Trophoblast cell (in vitro differentiated cells and primary cell): ENCODE measurements around the gene LGR5.
A peak's percentile ranks its signal among the peaks of the same experiment; 100 is the strongest.

Source experiments
- DNase-seq, 2 donors: peaks; one replicate each; pipeline ENCODE4 v3.0.0-alpha.2; 2016
- H2AFZ ChIP-seq: 2 replicates; pipeline ENCODE4 v1.6.1; 2013; ENCODE audit warnings: low read length, moderate library complexity, mild to moderate bottlenecking; ENCODE audit not compliant: insufficient read depth, poor library complexity
- H2AK5ac ChIP-seq: 2 replicates; pipeline ENCODE4 v1.6.1; 2013; ENCODE audit warnings: mild to moderate bottlenecking, low read length
- H2BK120ac ChIP-seq: 2 replicates; pipeline ENCODE4 v1.6.1; 2013; ENCODE audit warnings: low read length, mild to moderate bottlenecking, moderate library complexity; ENCODE audit not compliant: insufficient read depth, poor library complexity
- H2BK12ac ChIP-seq: 2 replicates; pipeline ENCODE4 v1.6.1; 2013; ENCODE audit warnings: mild to moderate bottlenecking, low read length, moderate library complexity
- H2BK5ac ChIP-seq: 2 replicates; pipeline ENCODE4 v1.6.1; 2013; ENCODE audit warnings: low read length, low read depth, moderate library complexity, mild to moderate bottlenecking; ENCODE audit not compliant: poor library complexity
- H3K14ac ChIP-seq: 2 replicates; pipeline ENCODE4 v1.6.1; 2013; ENCODE audit warnings: mild to moderate bottlenecking, low read length
- H3K18ac ChIP-seq: 2 replicates; pipeline ENCODE4 v1.6.1; 2013; ENCODE audit warnings: mild to moderate bottlenecking, low read length
- H3K23ac ChIP-seq: 2 replicates; pipeline ENCODE4 v1.6.1; 2013; ENCODE audit warnings: low read length
- H3K27ac ChIP-seq: 2 replicates; pipeline ENCODE4 v1.5.1; 2013; ENCODE audit warnings: low read depth, mild to moderate bottlenecking, inconsistent platforms, low read length, moderate library complexity
- H3K27me3 ChIP-seq: 2 replicates; pipeline ENCODE4 v1.6.1; 2013; ENCODE audit warnings: inconsistent platforms, mild to moderate bottlenecking, low read length, moderate library complexity; ENCODE audit not compliant: insufficient read depth
- H3K36me3 ChIP-seq, 2 experiments: 1 replicate in 1 of 2; 2 replicates in 1 of 2; pipeline ENCODE4 v1.6.1; 2013; ENCODE audit warnings: low read length in 2 of 2, mild to moderate bottlenecking in 2 of 2, moderate library complexity in 1 of 2; ENCODE audit not compliant: insufficient read depth in 2 of 2, control insufficient read depth in 1 of 2
- H3K4ac ChIP-seq: 2 replicates; pipeline ENCODE4 v1.6.1; 2013; ENCODE audit warnings: low read depth, mild to moderate bottlenecking, low read length, moderate library complexity
- H3K4me1 ChIP-seq, 2 experiments: 1 replicate in 1 of 2; 2 replicates in 1 of 2; pipeline ENCODE4 v1.6.1; 2013; ENCODE audit warnings: low read length in 2 of 2, mild to moderate bottlenecking in 2 of 2, moderate library complexity in 1 of 2; ENCODE audit not compliant: insufficient read depth in 2 of 2, control insufficient read depth in 1 of 2
- H3K4me2 ChIP-seq: 2 replicates; pipeline ENCODE4 v1.6.1; 2013; ENCODE audit warnings: inconsistent platforms, mild to moderate bottlenecking, low read length, moderate library complexity
- H3K4me3 ChIP-seq: 2 replicates; pipeline ENCODE4 v1.5.1; 2013; ENCODE audit warnings: mild to moderate bottlenecking, low read depth, low read length, inconsistent platforms
- H3K79me1 ChIP-seq: one replicate; pipeline ENCODE4 v1.6.1; 2013; ENCODE audit warnings: low read length
- H3K79me2 ChIP-seq: 2 replicates; pipeline ENCODE4 v1.6.1; 2013; ENCODE audit warnings: low read length, mild to moderate bottlenecking; ENCODE audit not compliant: control insufficient read depth, insufficient read depth, poor library complexity
- H3K9ac ChIP-seq: 2 replicates; pipeline ENCODE4 v1.6.1; 2013; ENCODE audit warnings: mild to moderate bottlenecking, low read length
- H3K9me3 ChIP-seq: 2 replicates; pipeline ENCODE4 v1.6.1; 2013; ENCODE audit warnings: low read depth, mild to moderate bottlenecking, control low read depth, inconsistent platforms, low read length; ENCODE audit not compliant: insufficient read depth
- H4K12ac ChIP-seq: 2 replicates; pipeline ENCODE4 v1.6.1; 2013; ENCODE audit warnings: low read depth, mild to moderate bottlenecking, low read length, moderate library complexity
- H4K8ac ChIP-seq: 2 replicates; pipeline ENCODE4 v1.6.1; 2013; ENCODE audit warnings: low read depth, mild to moderate bottlenecking, low read length, moderate library complexity
- H4K91ac ChIP-seq: one replicate; pipeline ENCODE4 v1.6.1; 2013; ENCODE audit warnings: low read depth, mild to moderate bottlenecking, low read length, moderate library complexity
- WGBS: extraction: QIAGEN DNeasy Blood & Tissue Kit; methylation state at CpG from one replicate; pipeline ENCODE4 v1.1.7; 2013; ENCODE audit warnings: missing lambda C conversion rate; ENCODE audit not compliant: insufficient read length, insufficient coverage; ENCODE audit errors: extremely low coverage; 5-methylcytosine and 5-hydroxymethylcytosine counted together

Gene LGR5

DNA sequence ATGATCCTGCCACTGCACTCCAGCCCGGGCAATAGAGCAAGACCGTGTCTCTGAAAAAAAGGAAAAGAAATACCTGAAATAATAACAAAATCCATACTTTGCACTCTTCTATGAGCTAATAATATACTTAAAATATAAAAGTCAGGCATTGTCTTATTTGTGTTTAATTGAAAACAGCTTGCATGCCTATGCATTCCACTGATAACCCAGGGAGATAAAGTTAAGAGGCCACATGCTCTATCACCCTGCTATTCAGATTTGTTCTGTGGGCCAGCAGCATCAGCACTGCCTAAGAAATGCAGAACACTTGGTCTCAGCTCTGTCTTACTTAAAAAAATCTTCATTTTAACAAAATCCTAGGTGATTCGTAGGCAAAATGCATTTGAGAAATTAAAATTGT is 99.2 kb downstream of the LGR5 start:
- H3K4me3 ChIP-seq: no peak overlapping the region
- H3K36me3 ChIP-seq: no peaks in the 10 kb centered on the region
- no peaks in the 10 kb centered on the region for H3K79me1 ChIP-seq
- H3K27ac ChIP-seq: no peak overlapping the region
- H4K12ac ChIP-seq: no peak overlapping the region
- H3K18ac ChIP-seq: no peak overlapping the region
- no peaks in the 10 kb centered on the region for H3K79me2 ChIP-seq
- no peak overlapping the region for H2BK120ac ChIP-seq
- WGBS: no CpG with 5 or more reads among the region's 3 CpGs
- no peak overlapping the region for H3K4me2 ChIP-seq
- H3K4me1 ChIP-seq: peaks cover 5% of the 10 kb centered on the region in 2 experiments
- no peaks in the 10 kb centered on the region for H3K9me3 ChIP-seq
- H3K9ac ChIP-seq: no peak overlapping the region
- H2AFZ ChIP-seq: no peak overlapping the region
- H2BK12ac ChIP-seq: no peak overlapping the region
- no peak overlapping the region for H2AK5ac ChIP-seq
- no peak overlapping the region for H4K91ac ChIP-seq
- H3K14ac ChIP-seq: no peak overlapping the region
- no peak overlapping the region for H2BK5ac ChIP-seq
- DNase-seq: no peak
- no peak overlapping the region for H4K8ac ChIP-seq
- no peaks in the 10 kb centered on the region for H3K27me3 ChIP-seq
- no peak overlapping the region for H3K23ac ChIP-seq
- no peak overlapping the region for H3K4ac ChIP-seq

- no peak overlapping the region for H3K27ac ChIP-seq
- H3K79me2 ChIP-seq: no peaks in the 10 kb centered on the region
- H3K79me1 ChIP-seq: no peaks in the 10 kb centered on the region
- no peaks in the 10 kb centered on the region for H3K9me3 ChIP-seq
- no peak overlapping the region for H4K8ac ChIP-seq
- no peak overlapping the region for H2AFZ ChIP-seq
- no peak overlapping the region for H3K18ac ChIP-seq
- no peak overlapping the region for H3K23ac ChIP-seq
- H2BK5ac ChIP-seq: no peak overlapping the region
- no peak overlapping the region for H2BK12ac ChIP-seq
- H2BK120ac ChIP-seq: no peak overlapping the region
- no peaks in the 10 kb centered on the region for H3K27me3 ChIP-seq
- no peak overlapping the region for H3K9ac ChIP-seq
- DNase-seq: no peak
- H3K4me2 ChIP-seq: no peak overlapping the region
- no peak overlapping the region for H4K12ac ChIP-seq
- H3K4ac ChIP-seq: no peak overlapping the region
- peaks cover 5% of the 10 kb centered on the region in 2 experiments for H3K4me1 ChIP-seq
- H4K91ac ChIP-seq: no peak overlapping the region
- no peaks in the 10 kb centered on the region for H3K36me3 ChIP-seq
- H2AK5ac ChIP-seq: no peak overlapping the region
- WGBS: no CpG with 5 or more reads among the region's 1 CpG
- H3K4me3 ChIP-seq: no peak overlapping the region
- no peak overlapping the region for H3K14ac ChIP-seq
Observed at GRCh38 chr12:71541583-71541982, 102.0 kb downstream of the LGR5 start.

DNA sequence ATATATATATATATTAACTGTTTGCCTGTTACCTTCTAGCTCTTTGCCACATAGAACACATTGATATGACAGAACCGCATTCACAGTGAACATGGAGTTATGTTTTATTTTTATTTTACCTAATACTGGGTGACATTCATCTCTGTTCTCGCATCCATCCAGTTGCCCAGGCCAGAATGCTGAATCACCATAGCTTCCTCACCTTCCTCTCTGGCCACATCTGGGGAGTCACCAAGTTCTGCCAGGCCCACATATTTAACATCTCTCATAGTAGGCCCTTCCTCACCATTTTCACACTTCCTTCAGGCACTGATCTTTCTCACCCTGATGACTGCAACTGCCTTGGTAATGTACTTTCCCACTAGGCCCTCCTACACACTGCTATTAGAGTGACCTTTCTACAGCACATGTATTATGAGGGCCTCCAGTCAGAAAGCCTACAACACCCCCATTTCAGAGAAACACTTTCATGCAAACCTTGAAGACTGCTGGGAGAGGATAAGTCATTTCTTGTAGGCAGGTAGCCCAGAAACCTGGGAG is 106.8 kb downstream of the LGR5 start:
- no CpG with 5 or more reads among the region's 2 CpGs for WGBS
- Histone ChIP-seq H3K4me1 (peaks cover 0 to 2% of the 10 kb centered on the region in 2 experiments), H2BK120ac (no peak overlapping the region), H3K79me1 (no peaks in the 10 kb centered on the region), H4K12ac (no peak overlapping the region), H3K9me3 (no peaks in the 10 kb centered on the region), H3K18ac (no peak overlapping the region), H2BK5ac (no peak overlapping the region), H2BK12ac (no peak overlapping the region), H3K23ac (no peak overlapping the region), H3K79me2 (no peaks in the 10 kb centered on the region), H3K4me3 (no peak overlapping the region), H3K4me2 (no peak overlapping the region), H2AK5ac (no peak overlapping the region), H3K36me3 (no peaks in the 10 kb centered on the region), H3K27me3 (no peaks in the 10 kb centered on the region), H4K8ac (no peak overlapping the region), H2AFZ (no peak overlapping the region), H4K91ac (no peak overlapping the region), H3K27ac (no peak overlapping the region), H3K9ac (no peak overlapping the region), H3K14ac (no peak overlapping the region), H3K4ac (no peak overlapping the region)
- no peak for DNase-seq

GRCh38 chr12:71548893-71549292 is 109.3 kb downstream of the LGR5 start:
- H3K36me3 ChIP-seq: no peaks in the 10 kb centered on the region
- H2AFZ ChIP-seq: no peak overlapping the region
- no peak overlapping the region for H3K23ac ChIP-seq
- no peaks in the 10 kb centered on the region for H3K9me3 ChIP-seq
- H3K4me1 ChIP-seq: peaks cover 5 to 6% of the 10 kb centered on the region in 2 experiments
- H2BK5ac ChIP-seq: no peak overlapping the region
- H3K9ac ChIP-seq: no peak overlapping the region
- H3K4ac ChIP-seq: no peak overlapping the region
- no peak overlapping the region for H4K91ac ChIP-seq
- H3K4me2 ChIP-seq: no peak overlapping the region
- no peak overlapping the region for H3K14ac ChIP-seq
- no peak overlapping the region for H3K27ac ChIP-seq
- no peak overlapping the region for H3K4me3 ChIP-seq
- no peak for DNase-seq
- H2AK5ac ChIP-seq: no peak overlapping the region
- no peak overlapping the region for H4K12ac ChIP-seq
- no peak overlapping the region for H3K18ac ChIP-seq
- no peak overlapping the region for H4K8ac ChIP-seq
- peak overlapping the region; percentile 64 for H2BK12ac ChIP-seq
- H3K27me3 ChIP-seq: no peaks in the 10 kb centered on the region
- WGBS: no CpG with 5 or more reads among the region's 3 CpGs
- H2BK120ac ChIP-seq: no peak overlapping the region
- H3K79me2 ChIP-seq: no peaks in the 10 kb centered on the region
- H3K79me1 ChIP-seq: peaks cover 3% of the 10 kb centered on the region
